Measurements from ENCODE around the gene C2CD5. TPM values are rescaled to one million over a fixed set of nuclear protein-coding genes. Genes with fewer than 3 reads are reported as not detected.
"Not testable (repeated sequence)": the region's sequence is repeated elsewhere in the genome, so short reads cannot be mapped to it uniquely, and the experiment has no call there.

The C2CD5 gene
- total RNA-seq, 2 donors from 2014 or later, result 10.9 to 15.1 TPM

GRCh38 chr12:22562036-22563028, 18.0 kb upstream of the C2CD5 start:
- no peaks in the 10 kb centered on the region for H3K4me1 ChIP-seq
- TF ChIP-seq CTCF (IDR thresholded peaks at IDR 0.05), result no peak

DNA sequence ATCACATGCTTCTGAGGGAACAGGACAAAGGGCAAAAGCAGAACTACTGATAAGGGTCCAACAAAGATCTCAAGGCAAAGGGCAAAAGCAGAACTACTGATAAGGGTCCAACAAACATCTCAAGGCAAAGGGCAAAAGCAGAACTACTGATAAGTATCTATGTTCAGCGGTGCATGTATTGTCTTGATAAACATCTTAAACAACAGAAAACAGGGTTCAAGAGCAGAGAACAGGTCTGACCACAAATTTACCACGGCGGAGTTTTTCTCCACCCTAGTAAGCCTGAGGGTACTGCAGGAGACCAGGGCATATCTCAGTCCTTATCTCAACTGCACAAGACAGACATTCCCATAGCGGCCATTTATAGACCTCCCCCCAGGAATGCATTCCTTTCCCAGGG, 10.4 kb upstream of the C2CD5 start:
- H3K27ac ChIP-seq; DNase-seq (ENCODE audit: low spot score); H3K9me3 ChIP-seq; H3K4me1 ChIP-seq; H3K27me3 ChIP-seq; H3K4me3 ChIP-seq; H3K36me3 ChIP-seq: not testable (repeated sequence)

More at GRCh38 chr12:22562036-22563028, 18.0 kb upstream of the C2CD5 start:
- H3K9me3 ChIP-seq, result no peaks in the 10 kb centered on the region
- no peak overlapping the region for H3K4me3 ChIP-seq
- DNase-seq (ENCODE audit: low spot score), result no peak
- no peaks in the 10 kb centered on the region for H3K36me3 ChIP-seq
- H3K27me3 ChIP-seq, result no peaks in the 10 kb centered on the region
- no peak overlapping the region for H3K27ac ChIP-seq

- peaks cover 0 to 5% of the 10 kb centered on the region in 2 donors for H3K9me3 ChIP-seq
- no peaks in the 10 kb centered on the region for H3K4me1 ChIP-seq
- H3K4me3 ChIP-seq, result no peak overlapping the region
- H3K27me3 ChIP-seq, result no peaks in the 10 kb centered on the region
- no peaks in the 10 kb centered on the region for H3K36me3 ChIP-seq
- no peak for DNase-seq (ENCODE audit: low spot score)
- no peak overlapping the region for H3K27ac ChIP-seq
- TF ChIP-seq CTCF (IDR thresholded peaks at IDR 0.05), result no peak
Measured at GRCh38 chr12:22551624-22552023, 7.3 kb upstream of the C2CD5 start.

DNA sequence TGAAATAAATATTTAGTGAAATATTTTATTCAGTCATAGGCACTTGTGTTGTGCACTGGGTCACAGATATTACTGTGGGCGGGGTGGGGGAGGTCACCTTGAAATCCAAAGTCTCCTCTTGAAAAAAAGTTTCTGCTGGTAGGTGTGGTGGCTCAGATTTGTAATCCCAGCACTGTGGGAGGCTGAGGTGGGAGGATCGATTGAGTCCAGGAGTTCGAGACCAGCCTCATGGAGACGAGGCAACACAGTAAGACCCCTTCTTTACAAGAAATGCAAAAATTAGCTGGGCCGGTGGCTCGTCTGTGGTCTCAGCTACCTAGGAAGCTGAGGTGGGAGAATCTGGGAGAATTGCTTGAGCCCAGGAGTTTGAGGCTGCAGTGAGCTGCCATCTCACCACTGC, 913 bp upstream of the C2CD5 start:
- Histone ChIP-seq H3K36me3 (no peaks in the 10 kb centered on the region), H3K27ac (no peak overlapping the region), H3K9me3 (no peaks in the 10 kb centered on the region), H3K27me3 (no peaks in the 10 kb centered on the region), H3K4me1 (peaks cover 0 to 21% of the 10 kb centered on the region in 2 donors), H3K4me3 (peak overlapping the region in 1 of 2 donors; percentile 85)
- DNase-seq (ENCODE audit: low spot score), result no peak
- no peak for TF ChIP-seq CTCF (IDR thresholded peaks at IDR 0.05)

DNA sequence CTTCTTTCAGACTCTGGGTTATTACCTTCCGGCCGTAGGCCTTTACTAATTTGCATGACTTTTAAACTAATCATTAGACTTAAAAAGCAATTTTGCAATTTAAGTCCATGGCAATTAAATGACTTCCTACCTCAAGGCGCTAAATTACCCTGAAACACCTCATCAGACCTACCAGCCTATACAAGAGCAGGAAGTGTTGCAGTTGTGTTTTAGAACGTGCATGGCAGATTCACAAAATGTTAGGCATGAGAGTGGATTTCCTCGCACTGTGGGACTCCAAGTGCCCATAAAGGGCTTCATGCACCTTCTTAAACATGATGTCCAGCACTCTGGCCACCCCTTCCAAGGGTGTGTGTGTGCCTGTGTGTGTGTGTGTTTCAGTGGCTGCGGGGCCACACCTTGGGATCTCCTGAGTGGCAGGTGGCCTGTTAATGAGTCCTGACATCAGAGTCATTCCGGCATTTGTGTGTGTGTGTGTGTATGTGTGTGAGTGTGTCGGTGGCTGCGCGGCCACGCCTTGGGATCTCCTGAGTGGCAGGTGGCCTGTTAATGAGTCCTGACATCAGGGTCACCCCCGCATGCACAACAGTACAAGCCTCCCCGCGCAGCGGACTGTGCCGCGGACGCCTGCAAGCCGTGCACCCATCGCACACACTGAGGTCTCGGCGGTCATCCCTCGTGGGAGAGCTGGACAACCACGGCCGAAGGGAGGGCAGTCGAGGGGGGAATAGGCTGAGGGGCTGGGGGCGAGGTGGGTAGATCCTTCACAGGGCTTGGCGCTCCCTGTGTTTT, 900 bp downstream of the C2CD5 start:
- H3K4me3 ChIP-seq, result peak overlapping the region; percentile 79 to 85
- no peaks in the 10 kb centered on the region for H3K9me3 ChIP-seq
- peaks cover 0 to 27% of the 10 kb centered on the region in 2 donors for H3K4me1 ChIP-seq
- TF ChIP-seq CTCF (IDR thresholded peaks at IDR 0.05), result no peak
- no peaks in the 10 kb centered on the region for H3K27me3 ChIP-seq
- peak overlapping the region; percentile 91 to 94 for H3K27ac ChIP-seq
- no peaks in the 10 kb centered on the region for H3K36me3 ChIP-seq
- no peak for DNase-seq (ENCODE audit: low spot score)
